BLaER1 (cell line): Measurements from ENCODE around the gene GNG2.

Source experiments
- H3K27ac ChIP-seq: shearing (Covaris generic); formaldehyde crosslinking; 2 replicates; pipeline ENCODE4 v1.8.1; 2022
- H3K27me3 ChIP-seq: shearing (Covaris generic); formaldehyde crosslinking; 2 replicates; pipeline ENCODE4 v1.8.1; 2022
- H3K36me3 ChIP-seq: shearing (Covaris generic); formaldehyde crosslinking; 2 replicates; pipeline ENCODE4 v1.8.1; 2022
- H3K4me1 ChIP-seq: shearing (Covaris generic); formaldehyde crosslinking; 2 replicates; pipeline ENCODE4 v1.8.1; 2022
- H3K4me2 ChIP-seq: shearing (Covaris generic); formaldehyde crosslinking; 2 replicates; pipeline ENCODE4 v1.8.1; 2022
- H3K4me3 ChIP-seq: shearing (Covaris generic); formaldehyde crosslinking; 2 replicates; pipeline ENCODE4 v1.8.1; 2022
- H3K9ac ChIP-seq: shearing (Covaris generic); formaldehyde crosslinking; 2 replicates; pipeline ENCODE4 v1.8.1; 2022
- H3K9me3 ChIP-seq: shearing (Covaris generic); formaldehyde crosslinking; 2 replicates; pipeline ENCODE4 v1.8.1; 2022
- H4K20me1 ChIP-seq: shearing (Covaris generic); formaldehyde crosslinking; 2 replicates; pipeline ENCODE4 v1.8.1; 2022
- Cebpa-rat ChIP-seq: shearing (Covaris generic); IDR thresholded peaks from 2 replicates; pipeline ENCODE4 v1.8.1; 2022

The GNG2 gene

GRCh38 chr14:51977075-51977474 lies 116.7 kb downstream of the GNG2 start:
- Histone ChIP-seq H3K9ac (no peak overlapping the region), H3K4me1 (no peaks in the 10 kb centered on the region), H3K36me3 (no peaks in the 10 kb centered on the region), H3K4me2 (no peak overlapping the region), H4K20me1 (no peaks in the 10 kb centered on the region), H3K9me3 (no peaks in the 10 kb centered on the region), H3K4me3 (no peak overlapping the region), H3K27ac (no peak overlapping the region), H3K27me3 (no peaks in the 10 kb centered on the region)
- TF ChIP-seq Cebpa-rat: no peak

- Histone ChIP-seq H3K4me2 (no peak overlapping the region), H3K27ac (no peak overlapping the region), H3K4me1 (no peaks in the 10 kb centered on the region), H4K20me1 (no peaks in the 10 kb centered on the region), H3K9ac (no peak overlapping the region), H3K9me3 (peaks cover 3% of the 10 kb centered on the region; the same call in 1 of the 2 replicates), H3K4me3 (no peak overlapping the region), H3K27me3 (no peaks in the 10 kb centered on the region), H3K36me3 (no peaks in the 10 kb centered on the region)
- TF ChIP-seq Cebpa-rat: no peak
These were observed 118.3 kb downstream of the GNG2 start for GRCh38 chr14:51978681-51979085.

- no peaks in the 10 kb centered on the region for H3K36me3 ChIP-seq
- no peak overlapping the region for H3K4me2 ChIP-seq
- no peak overlapping the region for H3K4me3 ChIP-seq
- TF ChIP-seq Cebpa-rat: no peak
- no peaks in the 10 kb centered on the region for H3K27me3 ChIP-seq
- peaks cover 8% of the 10 kb centered on the region; the same call in 1 of the 2 replicates for H3K9me3 ChIP-seq
- no peak overlapping the region for H3K27ac ChIP-seq
- H4K20me1 ChIP-seq: no peaks in the 10 kb centered on the region
- H3K9ac ChIP-seq: no peak overlapping the region
- H3K4me1 ChIP-seq: no peaks in the 10 kb centered on the region
These were observed 118.8 kb downstream of the GNG2 start for GRCh38 chr14:51979088-51979709.

DNA sequence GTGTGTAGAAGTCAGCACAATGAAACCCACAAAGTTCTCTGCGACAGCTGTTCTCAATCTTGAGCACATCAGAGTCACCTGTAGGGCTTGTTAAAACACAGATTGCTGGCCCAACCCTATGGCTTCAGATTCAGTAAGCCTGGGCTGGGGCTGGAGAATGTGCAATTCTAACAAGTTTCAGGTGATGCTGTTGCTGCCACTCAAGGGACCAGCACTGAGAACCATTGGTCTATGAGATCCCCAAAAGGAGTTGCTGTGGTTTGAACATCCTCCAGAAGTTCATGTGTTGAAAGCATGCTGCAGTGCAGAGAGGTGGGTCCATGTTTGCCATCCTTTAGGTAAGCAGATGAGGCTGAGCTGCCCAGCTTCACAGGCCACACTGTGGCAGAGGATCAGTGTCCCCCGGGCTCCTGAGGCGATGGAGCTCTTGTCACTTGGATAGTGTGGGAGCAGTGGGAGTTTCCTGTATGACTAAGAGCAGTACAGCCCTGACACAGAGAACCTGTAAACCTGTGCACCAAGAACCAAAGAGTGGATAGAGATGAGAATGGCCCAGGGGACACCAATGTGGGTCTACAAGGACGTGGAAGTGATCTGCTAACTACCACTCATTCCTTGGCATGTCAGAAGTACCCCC lies 120.9 kb downstream of the GNG2 start:
- no peaks in the 10 kb centered on the region for H4K20me1 ChIP-seq
- H3K4me2 ChIP-seq: no peak overlapping the region
- no peak for TF ChIP-seq Cebpa-rat
- H3K27me3 ChIP-seq: no peaks in the 10 kb centered on the region
- peaks cover 10% of the 10 kb centered on the region; the same call in 1 of the 2 replicates for H3K9me3 ChIP-seq
- no peak overlapping the region for H3K9ac ChIP-seq
- H3K4me1 ChIP-seq: no peaks in the 10 kb centered on the region
- no peak overlapping the region for H3K27ac ChIP-seq
- H3K36me3 ChIP-seq: no peaks in the 10 kb centered on the region
- no peak overlapping the region for H3K4me3 ChIP-seq

GRCh38 chr14:51988221-51988620 lies 127.8 kb downstream of the GNG2 start:
- Histone ChIP-seq H3K27me3 (no peaks in the 10 kb centered on the region), H3K36me3 (peaks cover 18% of the 10 kb centered on the region), H4K20me1 (peaks cover 26% of the 10 kb centered on the region), H3K4me3 (no peak overlapping the region), H3K4me2 (peak overlapping the region; percentile 85), H3K9ac (no peak overlapping the region), H3K9me3 (peaks cover 10% of the 10 kb centered on the region; the same call in 1 of the 2 replicates), H3K27ac (0 out of 2 replicates have a peak overlapping the region, but pooled peaks have one; percentile 45), H3K4me1 (peaks cover 32% of the 10 kb centered on the region)
- no peak for TF ChIP-seq Cebpa-rat

- Histone ChIP-seq H3K27ac (peak within 1 kb of the TSS; percentile 88), H3K4me1 (peaks cover 45% of the 10 kb centered on the region), H3K4me3 (peak within 1 kb of the TSS; percentile 89), H3K36me3 (peaks cover 30% of the 10 kb centered on the region), H3K9me3 (no peaks in the 10 kb centered on the region), H3K9ac (peak within 1 kb of the TSS; percentile 94), H3K27me3 (no peaks in the 10 kb centered on the region), H4K20me1 (peaks cover 38% of the 10 kb centered on the region), H3K4me2 (peak within 1 kb of the TSS; percentile 91)
- TF ChIP-seq Cebpa-rat: no peak
These were observed 129.2 kb downstream of the GNG2 start, which contains the start of gene RTRAF for GRCh38 chr14:51989293-51990234. Gene RTRAF (plus strand): TSS chr14:51989546. CDS start chr14:51989640, 94 bp downstream.

DNA sequence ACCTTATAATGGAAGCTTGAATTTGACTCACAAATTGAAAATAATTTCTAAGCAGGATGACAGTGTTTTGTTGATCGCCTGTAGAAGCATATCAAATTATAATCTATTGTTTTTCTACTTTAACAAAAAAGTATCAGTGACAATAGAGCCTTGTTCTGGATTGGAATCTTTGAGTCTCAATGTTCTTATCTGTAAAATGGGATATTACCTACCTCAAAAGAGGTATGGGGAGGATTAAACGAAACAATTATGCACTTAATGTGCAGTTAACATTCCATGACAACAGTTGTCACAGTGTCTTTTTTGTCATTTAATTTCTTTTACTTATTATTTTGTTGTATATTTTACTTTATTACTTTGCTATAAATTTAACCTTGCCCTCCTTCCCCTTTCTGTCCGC lies 130.1 kb downstream of the GNG2 start:
- Histone ChIP-seq H3K4me1 (peaks cover 54% of the 10 kb centered on the region), H3K9ac (peak overlapping the region; percentile 94), H3K4me2 (peak overlapping the region; percentile 91), H3K9me3 (no peaks in the 10 kb centered on the region), H3K27ac (peak overlapping the region; percentile 88; the same call in 1 of the 2 replicates), H4K20me1 (peaks cover 46% of the 10 kb centered on the region), H3K36me3 (peaks cover 40% of the 10 kb centered on the region), H3K4me3 (peak overlapping the region; percentile 89), H3K27me3 (no peaks in the 10 kb centered on the region)
- TF ChIP-seq Cebpa-rat: no peak

- no peaks in the 10 kb centered on the region for H3K9me3 ChIP-seq
- no peak overlapping the region for H3K27ac ChIP-seq
- H3K36me3 ChIP-seq: peaks cover 51% of the 10 kb centered on the region
- TF ChIP-seq Cebpa-rat: no peak
- H3K4me3 ChIP-seq: no peak overlapping the region
- H3K9ac ChIP-seq: no peak overlapping the region
- H3K4me1 ChIP-seq: peaks cover 54% of the 10 kb centered on the region
- no peaks in the 10 kb centered on the region for H3K27me3 ChIP-seq
- H4K20me1 ChIP-seq: peaks cover 68% of the 10 kb centered on the region
- H3K4me2 ChIP-seq: no peak overlapping the region
These were observed 133.0 kb downstream of the GNG2 start for GRCh38 chr14:51993285-51993920.

DNA sequence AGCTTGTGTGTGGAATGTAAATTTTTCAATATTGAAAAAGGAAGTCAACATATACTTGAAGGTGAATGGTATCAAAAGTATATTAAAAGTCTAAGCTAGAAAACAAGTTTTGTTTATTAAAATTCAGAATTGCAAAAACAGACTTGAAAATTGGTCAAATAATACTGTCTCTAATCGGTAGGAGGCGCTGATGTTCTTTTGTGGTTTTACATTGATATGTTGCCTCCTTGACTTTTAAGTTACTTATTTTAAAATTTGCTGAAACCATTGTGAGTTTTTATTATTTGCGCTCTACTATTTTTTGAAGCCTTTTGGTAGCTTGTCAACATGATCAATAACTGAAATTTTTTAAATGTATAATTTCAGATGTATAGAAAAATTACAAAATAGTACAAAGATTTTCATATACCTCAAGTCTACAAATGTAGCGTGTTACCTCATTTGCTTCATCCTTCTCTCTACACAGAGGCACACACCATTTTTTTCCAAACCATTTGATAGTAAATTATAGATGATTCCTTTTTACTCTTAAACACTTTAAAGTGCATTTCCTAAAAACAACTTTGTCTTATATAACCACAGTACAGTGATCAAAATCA lies 135.8 kb downstream of the GNG2 start:
- Histone ChIP-seq H3K27ac (no peak overlapping the region), H3K36me3 (peaks cover 75% of the 10 kb centered on the region)

More for the DNA sequence above, 135.8 kb downstream of the GNG2 start:
- peaks cover 55% of the 10 kb centered on the region for H4K20me1 ChIP-seq
- H3K4me1 ChIP-seq: peaks cover 36% of the 10 kb centered on the region
- no peaks in the 10 kb centered on the region for H3K27me3 ChIP-seq
- H3K9ac ChIP-seq: no peak overlapping the region
- H3K4me2 ChIP-seq: no peak overlapping the region
- H3K9me3 ChIP-seq: no peaks in the 10 kb centered on the region
- H3K4me3 ChIP-seq: no peak overlapping the region
- TF ChIP-seq Cebpa-rat: no peak
